ENCODE results near the gene MYB.

The MYB gene

GRCh38 chr6:135204951-135205350 lies 23.8 kb downstream of the MYB start:
- no peak for DNase-seq
- Histone ChIP-seq H3K4me3 (ENCODE audit: control insufficient read depth in 1 of 7, extremely low read depth in 1 of 7, insufficient read depth in 4 of 7, low read depth in 2 of 7, low read length in 6 of 7) (no peak overlapping the region), H3K27me3 (replicated peaks in 2 of 5; ENCODE audit: control insufficient read depth in 4 of 5, insufficient read depth in 5 of 5, low read length in 4 of 5) (no peaks in the 10 kb centered on the region), H3K4me1 (ENCODE audit: control extremely low read depth in 1 of 4, control insufficient read depth in 4 of 4, insufficient read depth in 4 of 4, low read length in 3 of 4) (peaks cover 4 to 19% (median 12%) of the 10 kb centered on the region in 4 experiments), H3K27ac (ENCODE audit: insufficient read depth in 1 of 2, low read depth in 1 of 2, low read length in 2 of 2, poor library complexity in 1 of 2, severe bottlenecking in 2 of 2) (no peak overlapping the region), H3K9me3 (ENCODE audit: control extremely low read depth in 1 of 5, control insufficient read depth in 4 of 5, insufficient read depth in 2 of 5, low read depth in 1 of 5, low read length in 4 of 5) (no peaks in the 10 kb centered on the region), H3K36me3 (ENCODE audit: control insufficient read depth in 4 of 4, insufficient read depth in 4 of 4, low read length in 3 of 4) (peaks cover 20 to 83% (median 55%) of the 10 kb centered on the region in 4 experiments)
- CTCF ChIA-PET = interaction anchor here (0.9 to 2.6 kb wide), 2 partner anchors 12 to 21 kb away, joined by 3 to 8 read pairs; no protein-coding TSS in a partner anchor
- WGBS (ENCODE audit: insufficient coverage) = no CpG with 5 or more reads among the region's 4 CpGs
- POLR2A ChIA-PET = no interaction called here

- ChIA-PET POLR2A (interaction anchor here (1.2 kb wide), 1 partner anchor 215 kb away, joined by 3 read pairs; no protein-coding TSS in a partner anchor), CTCF (interaction anchor here (0.9 to 1.8 kb wide), 5 partner anchors 9 to 213 kb away, joined by 3 to 5 read pairs (median 5); no protein-coding TSS in a partner anchor)
- Histone ChIP-seq H3K9me3 (ENCODE audit: control extremely low read depth in 1 of 5, control insufficient read depth in 4 of 5, insufficient read depth in 2 of 5, low read depth in 1 of 5, low read length in 4 of 5) (no peaks in the 10 kb centered on the region), H3K27ac (ENCODE audit: insufficient read depth in 1 of 2, low read depth in 1 of 2, low read length in 2 of 2, poor library complexity in 1 of 2, severe bottlenecking in 2 of 2) (peak overlapping the region; percentile 46 to 80), H3K4me3 (ENCODE audit: control insufficient read depth in 1 of 7, extremely low read depth in 1 of 7, insufficient read depth in 4 of 7, low read depth in 2 of 7, low read length in 6 of 7) (peak overlapping the region in 5 of 7 experiments; percentile 2 to 65 (median 37)), H3K4me1 (ENCODE audit: control extremely low read depth in 1 of 4, control insufficient read depth in 4 of 4, insufficient read depth in 4 of 4, low read length in 3 of 4) (peaks cover 27 to 63% (median 43%) of the 10 kb centered on the region in 4 experiments), H3K27me3 (replicated peaks in 2 of 5; ENCODE audit: control insufficient read depth in 4 of 5, insufficient read depth in 5 of 5, low read length in 4 of 5) (no peaks in the 10 kb centered on the region), H3K36me3 (ENCODE audit: control insufficient read depth in 4 of 4, insufficient read depth in 4 of 4, low read length in 3 of 4) (peaks cover 9 to 77% (median 42%) of the 10 kb centered on the region in 4 experiments)
- 0% methylated on average over 2 of the region's 6 CpGs for WGBS (ENCODE audit: insufficient coverage)
- DNase-seq = peak; percentile 61 to 89 (median 82)
Measured at GRCh38 chr6:135209803-135210202, 28.7 kb downstream of the MYB start.

- DNase-seq = no peak
- Histone ChIP-seq H3K9me3 (ENCODE audit: control extremely low read depth in 1 of 5, control insufficient read depth in 4 of 5, insufficient read depth in 2 of 5, low read depth in 1 of 5, low read length in 4 of 5) (no peaks in the 10 kb centered on the region), H3K4me1 (ENCODE audit: control extremely low read depth in 1 of 4, control insufficient read depth in 4 of 4, insufficient read depth in 4 of 4, low read length in 3 of 4) (peaks cover 27 to 68% (median 47%) of the 10 kb centered on the region in 4 experiments), H3K36me3 (ENCODE audit: control insufficient read depth in 4 of 4, insufficient read depth in 4 of 4, low read length in 3 of 4) (peaks cover 16 to 77% (median 43%) of the 10 kb centered on the region in 4 experiments), H3K27me3 (replicated peaks in 2 of 5; ENCODE audit: control insufficient read depth in 4 of 5, insufficient read depth in 5 of 5, low read length in 4 of 5) (no peaks in the 10 kb centered on the region), H3K4me3 (ENCODE audit: control insufficient read depth in 1 of 7, extremely low read depth in 1 of 7, insufficient read depth in 4 of 7, low read depth in 2 of 7, low read length in 6 of 7) (peak overlapping the region in 3 of 7 experiments; percentile 11 to 65 (median 11)), H3K27ac (ENCODE audit: insufficient read depth in 1 of 2, low read depth in 1 of 2, low read length in 2 of 2, poor library complexity in 1 of 2, severe bottlenecking in 2 of 2) (peak overlapping the region; percentile 46 to 80)
- WGBS (ENCODE audit: insufficient coverage) = 82% methylated on average over 8 of the region's 12 CpGs
- POLR2A ChIA-PET = no interaction called here
- CTCF ChIA-PET = interaction anchor here (1.5 to 1.8 kb wide), 3 partner anchors 11 to 212 kb away, joined by 3 to 5 read pairs (median 4); no protein-coding TSS in a partner anchor
Measured at GRCh38 chr6:135210632-135211305, 29.7 kb downstream of the MYB start.

GRCh38 chr6:135211306-135211702 lies 30.2 kb downstream of the MYB start:
- CTCF ChIA-PET = interaction anchor here (1.5 to 1.8 kb wide), 2 partner anchors 10 to 212 kb away, joined by 3 to 4 read pairs; no protein-coding TSS in a partner anchor
- POLR2A ChIA-PET = interaction anchor here (1.0 kb wide), 1 partner anchor 78 kb away, joined by 3 read pairs; no protein-coding TSS in a partner anchor
- no CpG with 5 or more reads among the region's 2 CpGs for WGBS (ENCODE audit: insufficient coverage)
- no peak overlapping the region for H3K4me3 ChIP-seq (ENCODE audit: control insufficient read depth in 1 of 7, extremely low read depth in 1 of 7, insufficient read depth in 4 of 7, low read depth in 2 of 7, low read length in 6 of 7)
- peaks cover 27 to 68% (median 47%) of the 10 kb centered on the region in 4 experiments for H3K4me1 ChIP-seq (ENCODE audit: control extremely low read depth in 1 of 4, control insufficient read depth in 4 of 4, insufficient read depth in 4 of 4, low read length in 3 of 4)
- no peak overlapping the region for H3K27ac ChIP-seq (ENCODE audit: insufficient read depth in 1 of 2, low read depth in 1 of 2, low read length in 2 of 2, poor library complexity in 1 of 2, severe bottlenecking in 2 of 2)
- no peaks in the 10 kb centered on the region for H3K27me3 ChIP-seq (replicated peaks in 2 of 5; ENCODE audit: control insufficient read depth in 4 of 5, insufficient read depth in 5 of 5, low read length in 4 of 5)
- H3K9me3 ChIP-seq (ENCODE audit: control extremely low read depth in 1 of 5, control insufficient read depth in 4 of 5, insufficient read depth in 2 of 5, low read depth in 1 of 5, low read length in 4 of 5) = no peaks in the 10 kb centered on the region
- H3K36me3 ChIP-seq (ENCODE audit: control insufficient read depth in 4 of 4, insufficient read depth in 4 of 4, low read length in 3 of 4) = peaks cover 20 to 79% (median 45%) of the 10 kb centered on the region in 4 experiments
- no peak for DNase-seq

GRCh38 chr6:135212020-135212806 lies 31.1 kb downstream of the MYB start:
- WGBS (ENCODE audit: insufficient coverage) = no CpG with 5 or more reads among the region's 3 CpGs
- Histone ChIP-seq H3K27me3 (replicated peaks in 2 of 5; ENCODE audit: control insufficient read depth in 4 of 5, insufficient read depth in 5 of 5, low read length in 4 of 5) (no peaks in the 10 kb centered on the region), H3K36me3 (ENCODE audit: control insufficient read depth in 4 of 4, insufficient read depth in 4 of 4, low read length in 3 of 4) (peaks cover 23 to 79% (median 47%) of the 10 kb centered on the region in 4 experiments), H3K27ac (ENCODE audit: insufficient read depth in 1 of 2, low read depth in 1 of 2, low read length in 2 of 2, poor library complexity in 1 of 2, severe bottlenecking in 2 of 2) (peak overlapping the region in 1 of 2 experiments; percentile 43), H3K4me1 (ENCODE audit: control extremely low read depth in 1 of 4, control insufficient read depth in 4 of 4, insufficient read depth in 4 of 4, low read length in 3 of 4) (peaks cover 27 to 68% (median 47%) of the 10 kb centered on the region in 4 experiments), H3K9me3 (ENCODE audit: control extremely low read depth in 1 of 5, control insufficient read depth in 4 of 5, insufficient read depth in 2 of 5, low read depth in 1 of 5, low read length in 4 of 5) (no peaks in the 10 kb centered on the region), H3K4me3 (ENCODE audit: control insufficient read depth in 1 of 7, extremely low read depth in 1 of 7, insufficient read depth in 4 of 7, low read depth in 2 of 7, low read length in 6 of 7) (peak overlapping the region in 1 of 7 experiments; percentile 43)
- peak in 2 of 3 donors; percentile 76 to 85 for DNase-seq
- POLR2A ChIA-PET = interaction anchor here (1.0 kb wide), 1 partner anchor 77 kb away, joined by 3 read pairs; no protein-coding TSS in a partner anchor
- CTCF ChIA-PET = interaction anchor here (1.5 to 2.0 kb wide), 3 partner anchors 9 to 14 kb away, joined by 4 to 5 read pairs (median 4); no protein-coding TSS in a partner anchor

- Histone ChIP-seq H3K36me3 (ENCODE audit: control insufficient read depth in 4 of 4, insufficient read depth in 4 of 4, low read length in 3 of 4) (peaks cover 26 to 80% (median 52%) of the 10 kb centered on the region in 4 experiments), H3K4me3 (ENCODE audit: control insufficient read depth in 1 of 7, extremely low read depth in 1 of 7, insufficient read depth in 4 of 7, low read depth in 2 of 7, low read length in 6 of 7) (peak overlapping the region in 1 of 7 experiments; percentile 43), H3K27me3 (replicated peaks in 2 of 5; ENCODE audit: control insufficient read depth in 4 of 5, insufficient read depth in 5 of 5, low read length in 4 of 5) (no peaks in the 10 kb centered on the region), H3K4me1 (ENCODE audit: control extremely low read depth in 1 of 4, control insufficient read depth in 4 of 4, insufficient read depth in 4 of 4, low read length in 3 of 4) (peaks cover 27 to 68% (median 47%) of the 10 kb centered on the region in 4 experiments), H3K9me3 (ENCODE audit: control extremely low read depth in 1 of 5, control insufficient read depth in 4 of 5, insufficient read depth in 2 of 5, low read depth in 1 of 5, low read length in 4 of 5) (no peaks in the 10 kb centered on the region), H3K27ac (ENCODE audit: insufficient read depth in 1 of 2, low read depth in 1 of 2, low read length in 2 of 2, poor library complexity in 1 of 2, severe bottlenecking in 2 of 2) (peak overlapping the region; percentile 6 to 37)
- WGBS (ENCODE audit: insufficient coverage) = 65% methylated on average over 4 of the region's 5 CpGs
- DNase-seq = peak in 1 of 3 donors; percentile 35
- POLR2A ChIA-PET = no interaction called here
- CTCF ChIA-PET = interaction anchor here (0.9 to 2.2 kb wide), 8 partner anchors 9 to 210 kb away, joined by 3 to 7 read pairs (median 4); no protein-coding TSS in a partner anchor
Measured at GRCh38 chr6:135212935-135213334, 31.8 kb downstream of the MYB start.

Measured in common myeloid progenitor, CD34-positive (primary cell).